Measurements from ENCODE around the gene HLA-DPA1.

Gene HLA-DPA1

GRCh38 chr6:33088258-33088930 is 14.9 kb upstream of the HLA-DPA1 start:
- no peak for TF ChIP-seq CTCF (conservative IDR thresholded peaks at IDR 0.05)
- H3K27ac ChIP-seq = no peak overlapping the region

GRCh38 chr6:33085627-33086026 is 12.2 kb upstream of the HLA-DPA1 start:
- no peak overlapping the region for H3K27ac ChIP-seq
- no peak for TF ChIP-seq CTCF (conservative IDR thresholded peaks at IDR 0.05)

GRCh38 chr6:33082702-33083101 is 9.3 kb upstream of the HLA-DPA1 start:
- no peak overlapping the region for H3K27ac ChIP-seq
- peak; percentile 76 for TF ChIP-seq CTCF (conservative IDR thresholded peaks at IDR 0.05)

- H3K27ac ChIP-seq = no peak overlapping the region
- no peak for TF ChIP-seq CTCF (conservative IDR thresholded peaks at IDR 0.05)
Observed at GRCh38 chr6:33081098-33081824, 7.8 kb upstream of the HLA-DPA1 start.

GRCh38 chr6:33080127-33081089 is 7.0 kb upstream of the HLA-DPA1 start:
- no peak for TF ChIP-seq CTCF (conservative IDR thresholded peaks at IDR 0.05)
- H3K27ac ChIP-seq = peak overlapping the region; percentile 38

- H3K27ac ChIP-seq = no peak overlapping the region
- no peak for TF ChIP-seq CTCF (conservative IDR thresholded peaks at IDR 0.05)
Observed at GRCh38 chr6:33079580-33079979, 6.1 kb upstream of the HLA-DPA1 start.
